Natural killer cell (primary cell): ENCODE results near the gene SNX4. TPM values are rescaled to one million over a fixed set of nuclear protein-coding genes. Genes with fewer than 3 reads are reported as not detected.

Experiments used
- ATAC-seq, 3 donors: fragments of 150-1000 bp in 2 of 3; fragments of 200-7000 bp in 1 of 3; cut with Tn5 transposase; 1 replicate in 1 of 3; 2 replicates in 2 of 3; pipeline ENCODE4 v1.10.0; 2021; ENCODE audit warnings: mild to moderate bottlenecking in 2 of 3, moderate library complexity in 2 of 3
- DNase-seq, 2 donors: peaks; one replicate each; pipeline versions ENCODE4 v3.0.0 to v3.0.0-alpha.2; 2013 to 2021; ENCODE audit warnings: mixed read lengths in 1 of 2
- H3K27ac ChIP-seq: one replicate; pipeline ENCODE4 v1.5.1; 2013; ENCODE audit warnings: mild to moderate bottlenecking, low read length
- H3K27me3 ChIP-seq: one replicate; pipeline ENCODE4 v1.6.1; 2013; ENCODE audit warnings: low read length; ENCODE audit not compliant: control insufficient read depth, insufficient read depth
- H3K36me3 ChIP-seq: one replicate; pipeline ENCODE4 v1.6.1; 2013; ENCODE audit warnings: low read length; ENCODE audit not compliant: control insufficient read depth, insufficient read depth
- H3K4me1 ChIP-seq: one replicate; pipeline ENCODE4 v1.6.1; 2013; ENCODE audit warnings: low read length; ENCODE audit not compliant: control insufficient read depth, insufficient read depth
- H3K4me3 ChIP-seq: one replicate; pipeline ENCODE4 v1.5.1; 2013; ENCODE audit warnings: low read length
- H3K9me3 ChIP-seq: one replicate; pipeline ENCODE4 v1.6.1; 2013; ENCODE audit warnings: low read length; ENCODE audit not compliant: control insufficient read depth, insufficient read depth
- H3K27ac Mint-ChIP-seq, 2 donors: one replicate each; pipeline ENCODE4 v1.8.0; 2022; ENCODE audit warnings: mild to moderate bottlenecking in 2 of 2, mixed read lengths in 2 of 2, moderate library complexity in 1 of 2
- H3K27me3 Mint-ChIP-seq, 2 donors: one replicate each; pipeline ENCODE4 v1.8.0; 2022; ENCODE audit warnings: low read depth in 2 of 2, mixed read lengths in 2 of 2
- H3K36me3 Mint-ChIP-seq: one replicate; pipeline ENCODE4 v1.8.0; 2022; ENCODE audit warnings: mixed read lengths
- H3K4me1 Mint-ChIP-seq, 2 donors: one replicate each; pipeline ENCODE4 v1.8.0; 2022; ENCODE audit warnings: mixed read lengths in 2 of 2
- H3K4me3 Mint-ChIP-seq: one replicate; pipeline ENCODE4 v1.8.0; 2022; ENCODE audit warnings: mild to moderate bottlenecking, moderate library complexity, mixed read lengths
- H3K9me3 Mint-ChIP-seq, 2 donors: one replicate each; pipeline ENCODE4 v1.8.0; 2022; ENCODE audit warnings: mixed read lengths in 2 of 2
- WGBS: methylation state at CpG from one replicate; pipeline ENCODE4 v1.1.7; 2013; ENCODE audit warnings: missing lambda C conversion rate; ENCODE audit not compliant: insufficient coverage; 5-methylcytosine and 5-hydroxymethylcytosine counted together
- intact Hi-C: fragments of 100-400 bp; cut with micrococcal nuclease; formaldehyde crosslinking; loops from one replicate; pipeline ENCODE4 v1.14.2; 2022
- total RNA-seq, 4 donors: library from RNA; stranded (reverse); fragments of 120-200 nt in 1 of 4; gene quantifications; one replicate each; pipeline versions ENCODE4 v1.2.3 to v1.2.4, GENCODE V29; 2013 to 2022
- TF ChIP-seq, protein P1 (sequence below): fragments of 200-600 bp; IDR thresholded peaks from one replicate; pipeline ENCODE4 v1.8.0; 2022; ENCODE audit warnings: antibody characterized with exemption

The SNX4 gene
- total RNA-seq, 3 donors from 2014 or later (not counting 1 experiment from before 2014, with no cell fraction given) = 24.4 to 30.1 (median 29.5) TPM

DNA sequence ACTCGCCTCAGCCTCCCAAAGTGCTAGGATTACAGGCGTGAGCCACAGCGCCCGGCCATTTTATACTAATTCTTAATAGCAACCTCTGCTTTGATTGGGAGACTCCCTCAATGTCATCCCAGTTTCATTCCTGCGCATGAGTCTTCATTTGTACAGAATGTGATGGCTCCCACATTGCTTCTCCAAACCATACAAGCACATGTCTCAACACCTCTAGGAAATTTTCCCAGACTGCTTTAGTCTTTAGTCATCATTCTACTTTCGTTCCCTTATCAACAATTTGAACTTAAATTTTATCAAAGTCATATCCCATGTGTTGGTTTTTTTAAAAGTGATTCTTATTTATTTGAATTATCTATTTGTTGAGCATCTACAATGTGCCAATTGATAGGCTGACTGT, 58.1 kb downstream of the SNX4 start:
- no peak overlapping the region for H3K4me3 ChIP-seq
- ATAC-seq (no peak), DNase-seq (no peak)
- H3K27me3 ChIP-seq = no peaks in the 10 kb centered on the region
- TF ChIP-seq, protein P1, sequence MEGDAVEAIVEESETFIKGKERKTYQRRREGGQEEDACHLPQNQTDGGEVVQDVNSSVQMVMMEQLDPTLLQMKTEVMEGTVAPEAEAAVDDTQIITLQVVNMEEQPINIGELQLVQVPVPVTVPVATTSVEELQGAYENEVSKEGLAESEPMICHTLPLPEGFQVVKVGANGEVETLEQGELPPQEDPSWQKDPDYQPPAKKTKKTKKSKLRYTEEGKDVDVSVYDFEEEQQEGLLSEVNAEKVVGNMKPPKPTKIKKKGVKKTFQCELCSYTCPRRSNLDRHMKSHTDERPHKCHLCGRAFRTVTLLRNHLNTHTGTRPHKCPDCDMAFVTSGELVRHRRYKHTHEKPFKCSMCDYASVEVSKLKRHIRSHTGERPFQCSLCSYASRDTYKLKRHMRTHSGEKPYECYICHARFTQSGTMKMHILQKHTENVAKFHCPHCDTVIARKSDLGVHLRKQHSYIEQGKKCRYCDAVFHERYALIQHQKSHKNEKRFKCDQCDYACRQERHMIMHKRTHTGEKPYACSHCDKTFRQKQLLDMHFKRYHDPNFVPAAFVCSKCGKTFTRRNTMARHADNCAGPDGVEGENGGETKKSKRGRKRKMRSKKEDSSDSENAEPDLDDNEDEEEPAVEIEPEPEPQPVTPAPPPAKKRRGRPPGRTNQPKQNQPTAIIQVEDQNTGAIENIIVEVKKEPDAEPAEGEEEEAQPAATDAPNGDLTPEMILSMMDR = no peak
- intact Hi-C loops = no loop called here
- H3K27ac Mint-ChIP-seq = no peak overlapping the region
- H3K4me1 Mint-ChIP-seq = no peaks in the 10 kb centered on the region
- peaks cover 7% of the 10 kb centered on the region for H3K36me3 Mint-ChIP-seq
- H3K36me3 ChIP-seq = peaks cover 39% of the 10 kb centered on the region
- WGBS = 100% methylated on average over 5 of the region's 6 CpGs
- no peak overlapping the region for H3K27ac ChIP-seq
- H3K27me3 Mint-ChIP-seq = no peaks in the 10 kb centered on the region
- no peak overlapping the region for H3K4me3 Mint-ChIP-seq
- H3K9me3 Mint-ChIP-seq = no peaks in the 10 kb centered on the region
- H3K4me1 ChIP-seq = no peaks in the 10 kb centered on the region
- H3K9me3 ChIP-seq = no peaks in the 10 kb centered on the region

DNA sequence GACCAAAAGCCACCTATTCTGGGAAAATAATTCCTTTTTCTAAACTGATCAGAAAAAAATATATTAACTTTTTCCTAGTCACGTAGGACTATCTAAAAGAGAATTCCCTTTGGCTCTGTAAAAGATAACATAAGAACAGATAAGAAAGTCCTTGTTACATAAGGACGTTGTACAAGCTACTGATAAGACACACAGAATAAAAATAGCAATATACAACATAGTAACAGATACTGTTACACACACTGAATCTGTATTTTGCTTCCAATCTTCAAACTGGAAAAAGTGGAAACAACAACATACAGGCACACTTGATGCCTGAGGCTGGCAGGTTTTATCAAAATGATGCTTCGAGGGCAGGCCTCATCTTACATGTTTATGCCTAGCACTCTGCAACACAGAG, 59.8 kb downstream of the SNX4 start:
- whole genome bisulfite sequencing = 100% methylated on average over 3 of the region's 3 CpGs

DNA sequence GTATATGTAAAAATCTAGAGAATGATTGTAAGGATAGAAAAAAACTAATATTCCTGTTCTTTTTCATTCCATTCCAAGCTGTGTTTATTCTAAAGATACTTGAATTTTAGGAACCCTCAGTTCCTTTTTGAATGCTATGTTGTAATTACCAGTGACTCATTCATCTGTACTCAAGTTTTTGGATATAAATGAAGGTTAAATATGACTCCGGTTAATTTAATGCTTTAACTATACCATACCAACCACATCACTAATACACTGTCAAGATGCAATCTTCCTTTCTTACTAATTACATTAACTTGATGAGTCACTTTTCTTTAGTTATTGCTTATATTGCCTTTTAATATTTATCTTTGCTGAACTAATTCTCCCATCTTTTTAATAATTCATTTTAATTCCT, 76.1 kb downstream of the SNX4 start:
- H3K27me3 ChIP-seq = no peaks in the 10 kb centered on the region
- no peaks in the 10 kb centered on the region for H3K9me3 Mint-ChIP-seq
- ATAC-seq = no peak

More for the DNA sequence above, 59.8 kb downstream of the SNX4 start:
- Histone ChIP-seq H3K9me3 (no peaks in the 10 kb centered on the region), H3K4me3 (no peak overlapping the region), H3K27ac (no peak overlapping the region), H3K36me3 (peaks cover 47% of the 10 kb centered on the region), H3K27me3 (no peaks in the 10 kb centered on the region), H3K4me1 (no peaks in the 10 kb centered on the region)
- Mint-ChIP-seq H3K27ac (no peak overlapping the region), H3K27me3 (no peaks in the 10 kb centered on the region), H3K4me3 (no peak overlapping the region), H3K4me1 (no peaks in the 10 kb centered on the region), H3K36me3 (peaks cover 7% of the 10 kb centered on the region), H3K9me3 (no peaks in the 10 kb centered on the region)
- intact Hi-C loops = no loop called here
- TF ChIP-seq, protein P1 = no peak
- DNase-seq (no peak), ATAC-seq (no peak)

DNA sequence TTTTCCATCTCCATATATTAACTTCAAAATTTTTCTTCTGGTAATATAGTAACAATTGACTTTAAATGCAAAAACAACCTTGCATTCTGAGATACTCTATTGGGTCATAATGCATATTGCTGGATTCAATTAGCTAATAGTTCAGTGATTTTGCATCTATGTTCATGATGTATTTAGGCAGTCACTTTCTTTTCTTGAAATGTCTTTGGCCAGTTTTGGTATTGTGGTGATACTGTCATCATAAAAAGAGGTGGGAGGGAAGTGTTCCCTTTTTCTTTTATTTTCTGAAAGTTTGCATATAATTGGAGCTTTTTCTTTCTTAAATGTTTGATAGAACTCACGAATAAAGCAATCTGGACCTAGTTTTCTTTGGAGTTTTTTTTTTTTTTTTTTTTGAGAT, 77.5 kb downstream of the SNX4 start:
- intact Hi-C loops = no loop called here
- H3K4me3 Mint-ChIP-seq = no peak overlapping the region
- H3K4me3 ChIP-seq = no peak overlapping the region
- H3K27ac ChIP-seq = no peak overlapping the region
- H3K9me3 ChIP-seq = no peaks in the 10 kb centered on the region
- TF ChIP-seq, protein P1 = no peak
- peaks cover 16% of the 10 kb centered on the region for H3K36me3 ChIP-seq
- no peak for DNase-seq
- H3K4me1 Mint-ChIP-seq = no peaks in the 10 kb centered on the region
- no peaks in the 10 kb centered on the region for H3K9me3 Mint-ChIP-seq
- no peak overlapping the region for H3K27ac Mint-ChIP-seq
- 100% methylated on average over 1 of the region's 1 CpG for WGBS
- no peaks in the 10 kb centered on the region for H3K27me3 ChIP-seq
- ATAC-seq = no peak
- H3K4me1 ChIP-seq = no peaks in the 10 kb centered on the region
- peaks cover 7% of the 10 kb centered on the region for H3K36me3 Mint-ChIP-seq
- no peaks in the 10 kb centered on the region for H3K27me3 Mint-ChIP-seq

More for the DNA sequence above, 76.1 kb downstream of the SNX4 start:
- DNase-seq = no peak
- TF ChIP-seq, protein P1 = no peak
- no peaks in the 10 kb centered on the region for H3K4me1 Mint-ChIP-seq
- no peak overlapping the region for H3K27ac ChIP-seq
- H3K4me1 ChIP-seq = no peaks in the 10 kb centered on the region
- H3K27ac Mint-ChIP-seq = no peak overlapping the region
- H3K36me3 Mint-ChIP-seq = peaks cover 7% of the 10 kb centered on the region
- H3K9me3 ChIP-seq = no peaks in the 10 kb centered on the region
- no CpG with 5 or more reads among the region's 1 CpG for WGBS
- no peak overlapping the region for H3K4me3 Mint-ChIP-seq
- intact Hi-C loops = no loop called here
- peaks cover 26% of the 10 kb centered on the region for H3K36me3 ChIP-seq
- no peak overlapping the region for H3K4me3 ChIP-seq
- no peaks in the 10 kb centered on the region for H3K27me3 Mint-ChIP-seq
